Neural progenitor cell (in vitro differentiated cells): ENCODE results near the gene CROCC2.

ENCODE experiments used
- CTCF ChIP-seq: fragments of 200-600 bp; sonication (generic); IDR thresholded peaks from 2 replicates; pipeline ENCODE4 v1.5.1; 2017; ENCODE audit warnings: antibody characterized with exemption, mild to moderate bottlenecking
- EZH2 ChIP-seq: fragments of 200-600 bp; sonication (generic); IDR thresholded peaks from 2 replicates; pipeline ENCODE4 v1.6.1; 2017; ENCODE audit warnings: antibody characterized with exemption, mild to moderate bottlenecking, moderate library complexity

- TF ChIP-seq CTCF (no peak), EZH2 (peak; percentile 41)
Observed at GRCh38 chr2:241035818-241036396, 129.8 kb downstream of the CROCC2 start.
